CD4-positive, alpha-beta T cell treated with Interleukin-15 for 4 hours (primary cell): Measurements from ENCODE around the gene TMEM141.
"Not testable (repeated sequence)": the region's sequence is repeated elsewhere in the genome, so short reads cannot be mapped to it uniquely, and the experiment has no call there.

Source experiments
- DNase-seq: peaks from one replicate; pipeline ENCODE4 v3.0.0-alpha.2; 2020; ENCODE audit warnings: low spot score

The TMEM141 gene

GRCh38 chr9:136794281-136794999, 3.3 kb downstream of the TMEM141 start:
- no peak for DNase-seq

DNA sequence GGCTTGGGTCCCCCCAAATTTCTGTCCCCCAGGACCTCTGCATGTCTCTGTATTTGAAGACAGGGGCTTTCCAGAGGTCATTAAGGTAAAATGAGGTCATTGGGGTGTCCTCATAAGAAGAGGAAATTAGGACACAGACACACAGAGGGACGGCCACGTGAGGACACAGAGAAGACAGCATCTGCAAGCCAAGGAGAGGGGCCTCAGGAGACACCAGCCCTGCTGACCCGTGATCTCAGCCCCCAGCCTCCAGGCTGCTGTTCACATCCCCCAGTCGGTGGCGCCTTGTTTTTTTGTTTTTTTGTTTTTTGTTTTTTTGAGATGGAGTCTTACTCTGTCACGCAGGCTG, 3.8 kb downstream of the TMEM141 start:
- no peak for DNase-seq

- no peak for DNase-seq
Observed at GRCh38 chr9:136796238-136796774, 5.2 kb downstream of the TMEM141 start, which contains the start of gene CCDC183. Gene CCDC183, plus strand, starts transcription at chr9:136796338. Its CDS starts 60 bp downstream, at chr9:136796398.

GRCh38 chr9:136796775-136797347, 5.7 kb downstream of the TMEM141 start:
- DNase-seq = not testable (repeated sequence)

- no peak for DNase-seq
Observed at GRCh38 chr9:136798708-136799078, 7.5 kb downstream of the TMEM141 start.

- no peak for DNase-seq
Observed at GRCh38 chr9:136799079-136799853, 8.1 kb downstream of the TMEM141 start.

GRCh38 chr9:136799854-136800657, 8.9 kb downstream of the TMEM141 start:
- DNase-seq = peak; percentile 87

- DNase-seq = no peak
Observed at GRCh38 chr9:136802321-136802720, 11.2 kb downstream of the TMEM141 start.

DNA sequence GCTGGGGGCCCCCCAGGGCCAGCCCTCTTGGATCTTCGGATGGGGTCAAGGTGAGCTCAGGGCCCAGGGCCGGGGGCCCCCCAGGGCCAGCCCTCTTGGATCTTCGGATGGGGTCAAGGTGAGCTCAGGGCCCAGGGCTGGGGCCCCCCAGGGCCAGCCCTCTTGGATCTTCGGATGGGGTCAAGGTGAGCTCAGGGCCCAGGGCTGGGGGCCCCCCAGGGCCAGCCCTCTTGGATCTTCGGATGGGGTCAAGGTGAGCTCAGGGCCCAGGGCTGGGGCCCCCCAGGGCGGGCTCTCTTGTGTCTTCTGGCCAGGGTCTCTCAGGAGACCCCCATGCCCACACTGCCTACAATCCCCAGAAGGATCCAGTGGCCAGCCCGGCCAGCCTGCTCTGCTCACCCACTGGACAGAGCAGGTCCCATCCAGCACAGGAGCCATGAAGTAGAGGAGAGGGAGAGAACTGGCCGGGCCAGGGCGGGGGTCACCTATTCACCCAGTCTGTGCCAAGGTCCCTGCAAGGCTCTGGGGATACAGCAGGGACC, 11.9 kb downstream of the TMEM141 start:
- DNase-seq = not testable (repeated sequence)

GRCh38 chr9:136803551-136804508, 12.7 kb downstream of the TMEM141 start:
- DNase-seq = no peak

DNA sequence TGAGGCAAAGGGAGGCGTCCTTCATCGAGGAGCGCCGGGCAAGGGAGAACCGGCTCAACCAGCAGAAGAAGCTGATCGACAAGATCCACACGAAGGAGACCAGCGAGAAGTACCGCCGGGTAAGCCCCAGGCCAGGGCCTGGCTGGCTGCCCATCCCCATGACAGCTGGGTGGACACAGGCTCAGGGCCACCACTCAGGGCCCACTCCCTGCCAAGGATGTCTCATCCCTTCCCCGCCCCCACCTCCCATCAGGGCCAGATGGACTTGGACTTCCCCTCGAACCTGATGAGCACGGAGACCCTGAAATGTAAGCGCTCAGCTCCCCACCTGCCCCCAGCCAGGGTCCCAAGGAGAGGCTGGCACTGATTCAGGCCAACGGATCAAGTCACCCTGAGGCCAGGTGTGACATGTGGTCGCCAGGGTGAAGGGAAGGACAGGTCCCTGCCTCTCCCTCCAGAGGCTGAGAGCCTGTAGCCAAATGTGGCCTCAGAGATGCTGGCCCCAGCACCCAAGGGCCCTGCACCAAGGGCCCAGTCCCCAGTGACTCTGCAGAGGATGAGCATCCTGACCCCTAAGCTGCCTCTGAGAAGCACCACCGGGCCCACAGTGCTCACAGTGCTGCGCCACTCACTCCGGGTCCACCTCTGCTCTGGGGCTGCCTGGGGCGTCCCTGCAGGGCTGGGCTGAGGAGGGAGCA, 13.5 kb downstream of the TMEM141 start:
- no peak for DNase-seq

- no peak for DNase-seq
Observed at GRCh38 chr9:136805207-136805740, 14.1 kb downstream of the TMEM141 start.

GRCh38 chr9:136806067-136806466, 14.9 kb downstream of the TMEM141 start:
- no peak for DNase-seq

DNA sequence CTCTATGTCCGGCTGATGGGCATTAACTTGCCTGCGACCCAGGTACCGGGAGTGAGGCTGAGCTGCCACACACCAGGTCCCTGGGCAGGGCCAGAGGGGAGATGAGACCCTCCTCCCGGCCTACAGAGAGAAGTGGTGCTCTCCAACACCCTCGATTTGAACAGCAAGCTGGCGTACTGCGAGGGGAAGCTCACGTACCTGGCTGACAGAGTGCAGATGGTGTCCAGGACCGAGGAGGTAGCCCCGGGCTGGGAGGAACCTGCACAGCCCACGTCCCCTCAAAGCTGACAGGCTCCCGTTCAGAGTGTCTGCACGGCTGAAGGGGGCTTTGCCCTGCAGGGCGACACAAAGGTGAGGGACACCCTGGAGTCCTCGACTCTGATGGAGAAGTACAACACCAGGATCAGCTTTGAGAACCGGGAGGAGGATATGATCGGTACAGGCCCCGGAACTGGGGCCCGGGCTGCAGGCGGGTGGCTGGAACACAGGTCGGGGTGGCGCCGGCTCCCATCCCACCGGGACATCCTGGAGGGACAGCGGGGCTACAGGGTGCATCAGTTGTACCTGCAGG, 15.6 kb downstream of the TMEM141 start:
- DNase-seq = no peak

DNA sequence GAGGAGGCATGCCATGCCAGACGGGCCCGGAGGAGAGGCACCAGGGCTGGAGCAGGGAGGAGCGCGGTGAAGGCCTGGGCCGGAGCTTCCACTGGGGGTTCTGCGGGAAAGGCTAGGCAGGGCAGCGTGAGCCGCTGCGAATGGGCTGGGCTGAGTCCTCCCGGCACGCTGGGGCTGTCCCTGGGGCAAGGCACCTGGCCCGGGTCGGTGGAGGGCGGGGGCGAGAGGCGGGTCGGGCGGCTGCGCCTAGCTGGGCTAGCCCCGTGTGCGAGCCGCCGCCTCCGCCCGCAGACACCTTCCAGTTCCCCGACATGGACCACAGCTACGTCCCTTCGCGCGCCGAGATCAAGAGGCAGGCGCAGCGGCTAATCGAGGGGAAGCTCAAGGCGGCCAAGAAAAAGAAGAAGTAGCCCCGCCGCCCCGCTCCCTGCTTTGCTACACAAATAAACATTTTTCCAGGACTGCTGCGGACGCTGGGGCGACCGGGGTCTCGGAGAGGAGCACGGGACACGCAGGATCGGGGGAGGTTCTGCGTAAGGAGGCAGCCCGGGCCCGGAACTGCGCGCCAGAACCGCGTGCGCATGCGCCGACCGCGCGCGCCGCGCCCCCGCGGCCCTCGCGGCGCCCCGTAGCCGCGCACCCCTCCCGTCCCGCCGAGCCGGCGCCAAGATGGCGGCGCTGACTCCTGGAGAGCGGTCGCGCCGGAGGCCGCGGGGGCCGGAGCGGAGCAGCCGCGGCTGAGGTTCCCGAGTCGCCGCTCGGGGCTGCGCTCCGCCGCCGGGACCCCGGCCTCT, 16.3 kb downstream of the TMEM141 start, which contains the start of gene RABL6:
Gene RABL6, plus strand, starts transcription at position 668 of the 794 bp plus-strand sequence. CDS start 249 bp downstream, outside the sequence.
- DNase-seq = peak; percentile 79

DNA sequence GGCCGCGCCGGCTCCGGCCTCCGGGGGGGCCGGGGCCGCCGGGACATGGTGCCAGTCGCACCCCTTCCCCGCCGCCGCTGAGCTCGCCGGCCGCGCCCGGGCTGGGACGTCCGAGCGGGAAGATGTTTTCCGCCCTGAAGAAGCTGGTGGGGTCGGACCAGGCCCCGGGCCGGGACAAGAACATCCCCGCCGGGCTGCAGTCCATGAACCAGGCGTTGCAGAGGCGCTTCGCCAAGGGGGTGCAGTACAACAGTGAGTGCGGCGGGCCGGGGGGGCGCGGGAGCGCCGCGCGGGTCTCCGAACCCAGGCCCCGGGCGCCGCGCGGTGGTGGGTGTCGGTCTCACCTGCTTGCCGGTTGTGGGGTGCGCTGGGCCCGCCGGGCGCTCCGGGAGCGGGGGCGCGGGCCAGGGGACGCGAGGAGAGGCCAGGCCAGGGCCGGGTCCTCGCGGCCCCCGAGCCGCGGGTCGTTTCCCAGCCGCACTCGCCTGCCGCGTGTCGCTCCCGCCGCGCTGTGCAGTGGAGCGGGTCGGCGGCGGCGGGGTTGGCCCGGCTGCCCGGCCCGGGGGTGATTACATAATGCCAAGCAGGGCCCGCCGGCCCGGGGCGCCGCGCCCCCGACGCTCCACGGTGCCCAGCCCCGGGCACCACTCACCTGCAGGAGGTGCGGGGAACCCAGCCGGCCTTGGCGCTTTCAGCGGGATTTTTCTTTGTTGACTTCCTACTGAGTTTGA, 17.1 kb downstream of the TMEM141 start:
- peak; percentile 46 for DNase-seq

DNA sequence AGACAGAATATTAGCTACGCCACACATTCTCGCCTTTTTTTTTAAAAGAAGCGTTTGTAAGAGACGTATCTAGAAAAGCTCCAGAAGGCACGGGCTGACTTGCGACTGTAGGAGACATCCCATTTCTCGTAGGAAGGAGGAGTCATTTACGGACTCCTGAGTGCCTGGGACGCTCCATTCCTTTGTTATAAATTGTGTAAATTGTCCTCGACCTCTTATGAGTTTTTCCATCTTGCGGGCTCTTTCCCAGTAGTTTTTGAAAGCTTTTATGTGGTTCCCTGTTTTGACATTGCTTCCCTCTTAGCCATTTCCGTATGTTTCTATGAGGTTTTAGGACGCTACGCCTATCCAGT, 17.6 kb downstream of the TMEM141 start:
- no peak for DNase-seq
